ENCODE measurements around the gene SND1.

DNA sequence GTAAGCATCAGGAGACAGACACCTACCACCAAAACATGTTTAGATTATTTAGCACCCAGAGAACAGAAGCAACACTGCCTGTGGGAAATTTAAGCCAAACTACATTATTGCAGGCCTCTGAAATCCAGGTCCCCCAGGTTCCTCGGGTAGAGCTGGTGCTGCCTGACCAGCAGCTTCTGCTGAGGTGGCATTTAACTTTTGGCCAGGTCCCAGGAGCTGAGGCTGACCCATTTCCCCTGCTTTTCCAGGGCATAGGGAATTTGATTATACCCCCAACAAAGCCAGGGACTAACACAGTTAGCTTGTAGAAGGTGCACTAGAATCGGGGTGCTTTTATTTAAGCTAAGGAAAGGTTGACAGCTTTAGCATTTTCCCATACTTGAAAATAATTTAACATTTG lies 374.6 kb downstream of the SND1 start:
- TF ChIP-seq, protein P1, sequence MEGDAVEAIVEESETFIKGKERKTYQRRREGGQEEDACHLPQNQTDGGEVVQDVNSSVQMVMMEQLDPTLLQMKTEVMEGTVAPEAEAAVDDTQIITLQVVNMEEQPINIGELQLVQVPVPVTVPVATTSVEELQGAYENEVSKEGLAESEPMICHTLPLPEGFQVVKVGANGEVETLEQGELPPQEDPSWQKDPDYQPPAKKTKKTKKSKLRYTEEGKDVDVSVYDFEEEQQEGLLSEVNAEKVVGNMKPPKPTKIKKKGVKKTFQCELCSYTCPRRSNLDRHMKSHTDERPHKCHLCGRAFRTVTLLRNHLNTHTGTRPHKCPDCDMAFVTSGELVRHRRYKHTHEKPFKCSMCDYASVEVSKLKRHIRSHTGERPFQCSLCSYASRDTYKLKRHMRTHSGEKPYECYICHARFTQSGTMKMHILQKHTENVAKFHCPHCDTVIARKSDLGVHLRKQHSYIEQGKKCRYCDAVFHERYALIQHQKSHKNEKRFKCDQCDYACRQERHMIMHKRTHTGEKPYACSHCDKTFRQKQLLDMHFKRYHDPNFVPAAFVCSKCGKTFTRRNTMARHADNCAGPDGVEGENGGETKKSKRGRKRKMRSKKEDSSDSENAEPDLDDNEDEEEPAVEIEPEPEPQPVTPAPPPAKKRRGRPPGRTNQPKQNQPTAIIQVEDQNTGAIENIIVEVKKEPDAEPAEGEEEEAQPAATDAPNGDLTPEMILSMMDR (IDR thresholded peaks at IDR 0.05), result no peak
- TF ChIP-seq POLR2A (IDR thresholded peaks at IDR 0.05), result no peak

All from vagina (tissue), 2 donors.